CD4-positive, CD25-positive, alpha-beta regulatory T cell (primary cell): ENCODE results near the gene TTC7B. TPM values are rescaled to one million over a fixed set of nuclear protein-coding genes. Genes with fewer than 3 reads are reported as not detected.

Experiments used
- ATAC-seq, 2 donors: fragments of 150-1000 bp; cut with Tn5 transposase; one replicate each; pipeline ENCODE4 v1.10.0; 2021; ENCODE audit warnings: low read depth in 2 of 2, moderate number of reproducible peaks in 2 of 2, moderate library complexity in 1 of 2
- DNase-seq, 3 donors: peaks; one replicate each; pipeline versions ENCODE4 v3.0.0 to v3.0.0-alpha.2; 2012 to 2022; ENCODE audit warnings: mixed read lengths in 1 of 3
- H3K27ac ChIP-seq: one replicate; pipeline ENCODE4 v1.7.0; 2013; ENCODE audit warnings: mild to moderate bottlenecking, low read length; ENCODE audit not compliant: insufficient read depth, poor library complexity, severe bottlenecking
- H3K27me3 ChIP-seq: one replicate; pipeline ENCODE4 v1.7.0; 2013; ENCODE audit warnings: low read length; ENCODE audit not compliant: control insufficient read depth, insufficient read depth
- H3K36me3 ChIP-seq: one replicate; pipeline ENCODE4 v1.7.0; 2013; ENCODE audit warnings: mild to moderate bottlenecking, low read length, moderate library complexity; ENCODE audit not compliant: control insufficient read depth, insufficient read depth
- H3K4me1 ChIP-seq: 2 replicates; pipeline ENCODE4 v1.7.0; 2013; ENCODE audit warnings: mild to moderate bottlenecking, low read length; ENCODE audit not compliant: insufficient read depth, control insufficient read depth, poor library complexity, severe bottlenecking
- H3K4me3 ChIP-seq: one replicate; pipeline ENCODE4 v1.7.0; 2013; ENCODE audit warnings: low read depth, mild to moderate bottlenecking, low read length, moderate library complexity
- H3K9me3 ChIP-seq, 2 experiments: 1 replicate in 1 of 2; 2 replicates in 1 of 2; pipeline ENCODE4 v1.7.0; 2013; ENCODE audit warnings: low read length in 2 of 2, mild to moderate bottlenecking in 1 of 2, moderate library complexity in 1 of 2; ENCODE audit not compliant: control insufficient read depth in 2 of 2
- H3K27ac Mint-ChIP-seq, 3 donors: one replicate each; pipeline ENCODE4 v1.8.0; 2020 to 2022; ENCODE audit warnings: mild to moderate bottlenecking in 3 of 3, mixed read lengths in 3 of 3, moderate library complexity in 2 of 3
- H3K27me3 Mint-ChIP-seq: one replicate; pipeline ENCODE4 v1.8.0; 2022; ENCODE audit warnings: mild to moderate bottlenecking, mixed read lengths
- H3K36me3 Mint-ChIP-seq: one replicate; pipeline ENCODE4 v1.8.0; 2020; ENCODE audit warnings: mixed read lengths
- H3K4me1 Mint-ChIP-seq, 4 donors: one replicate each; pipeline ENCODE4 v1.8.0; 2020 to 2022; ENCODE audit warnings: mixed read lengths in 4 of 4, mild to moderate bottlenecking in 1 of 4
- H3K4me3 Mint-ChIP-seq, 4 donors: one replicate each; pipeline ENCODE4 v1.8.0; 2020 to 2022; ENCODE audit warnings: mild to moderate bottlenecking in 4 of 4, mixed read lengths in 4 of 4, moderate library complexity in 3 of 4
- H3K9me3 Mint-ChIP-seq, 7 donors: one replicate each; pipeline ENCODE4 v1.8.0; 2020 to 2022; ENCODE audit warnings: mixed read lengths in 7 of 7, mild to moderate bottlenecking in 3 of 7, moderate library complexity in 2 of 7
- polyA plus RNA-seq, 4 donors: library from polyadenylated mRNA; unstranded; fragments of 300-500 nt; fragmentation: Illumina TruSeq; gene quantifications; one replicate each; pipeline ENCODE4 v1.2.3, GENCODE V29; 2021
- total RNA-seq: library from RNA; stranded (reverse); gene quantifications from one replicate; pipeline ENCODE4 v1.2.3, GENCODE V29; 2022

The TTC7B gene
- total and polyA plus RNA-seq, 5 donors from 2014 or later, result 0.88 to 7.8 (median 1.0) TPM

DNA sequence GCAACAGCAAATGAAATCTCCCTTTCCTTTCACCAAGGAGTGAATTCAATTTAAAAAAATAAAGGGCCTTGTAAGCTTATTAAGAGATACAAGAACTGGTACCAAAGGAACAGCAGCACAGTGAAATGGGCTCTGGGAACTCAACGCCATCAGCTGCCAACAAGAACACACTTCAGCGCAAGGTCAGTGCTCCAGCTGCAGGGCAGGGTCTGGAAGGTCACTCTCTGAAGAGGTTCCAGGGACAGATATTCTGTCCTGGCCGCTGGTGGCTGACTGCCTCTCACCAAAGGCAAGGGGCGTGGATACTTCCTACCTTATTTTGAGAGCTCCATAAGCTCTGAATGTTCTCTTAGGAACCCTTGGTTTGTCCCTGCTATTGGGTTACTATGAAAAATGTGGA is 232.8 kb downstream of the TTC7B start:
- Histone ChIP-seq H3K36me3 (no peaks in the 10 kb centered on the region), H3K27ac (no peak overlapping the region), H3K4me1 (no peaks in the 10 kb centered on the region), H3K4me3 (no peak overlapping the region), H3K9me3 (no peaks in the 10 kb centered on the region), H3K27me3 (no peaks in the 10 kb centered on the region)
- Mint-ChIP-seq H3K27ac (no peak overlapping the region), H3K4me1 (no peaks in the 10 kb centered on the region), H3K36me3 (no peaks in the 10 kb centered on the region), H3K4me3 (no peak overlapping the region), H3K27me3 (no peaks in the 10 kb centered on the region), H3K9me3 (no peaks in the 10 kb centered on the region)
- DNase-seq (no peak), ATAC-seq (no peak)

DNA sequence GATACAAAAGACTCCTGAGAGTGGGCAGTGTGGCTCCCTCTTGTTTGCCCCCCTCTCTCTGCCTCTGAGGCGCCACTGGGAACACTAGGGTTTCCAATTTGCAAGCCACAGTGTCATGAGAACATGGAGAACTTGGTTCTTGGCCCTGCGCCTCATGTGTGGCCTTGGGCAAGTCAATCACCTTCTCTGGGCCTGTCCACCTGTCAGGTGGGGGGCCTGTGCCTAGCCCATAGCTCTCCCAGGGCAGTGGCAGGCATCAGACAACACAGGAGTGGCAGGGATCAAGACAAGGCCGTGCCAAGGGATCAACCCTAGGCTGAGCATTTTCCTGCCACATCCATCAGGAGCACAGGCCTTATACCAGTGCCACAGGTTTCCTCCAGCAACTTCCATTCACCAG is 234.1 kb downstream of the TTC7B start:
- H3K27ac ChIP-seq, result no peak overlapping the region
- no peaks in the 10 kb centered on the region for H3K4me1 ChIP-seq
- Mint-ChIP-seq H3K27me3 (no peaks in the 10 kb centered on the region), H3K27ac (no peak overlapping the region), H3K4me1 (no peaks in the 10 kb centered on the region), H3K36me3 (no peaks in the 10 kb centered on the region), H3K9me3 (no peaks in the 10 kb centered on the region), H3K4me3 (no peak overlapping the region)
- DNase-seq, result no peak
- H3K4me3 ChIP-seq, result no peak overlapping the region
- H3K27me3 ChIP-seq, result no peaks in the 10 kb centered on the region
- H3K36me3 ChIP-seq, result no peaks in the 10 kb centered on the region
- no peaks in the 10 kb centered on the region for H3K9me3 ChIP-seq
- no peak for ATAC-seq

DNA sequence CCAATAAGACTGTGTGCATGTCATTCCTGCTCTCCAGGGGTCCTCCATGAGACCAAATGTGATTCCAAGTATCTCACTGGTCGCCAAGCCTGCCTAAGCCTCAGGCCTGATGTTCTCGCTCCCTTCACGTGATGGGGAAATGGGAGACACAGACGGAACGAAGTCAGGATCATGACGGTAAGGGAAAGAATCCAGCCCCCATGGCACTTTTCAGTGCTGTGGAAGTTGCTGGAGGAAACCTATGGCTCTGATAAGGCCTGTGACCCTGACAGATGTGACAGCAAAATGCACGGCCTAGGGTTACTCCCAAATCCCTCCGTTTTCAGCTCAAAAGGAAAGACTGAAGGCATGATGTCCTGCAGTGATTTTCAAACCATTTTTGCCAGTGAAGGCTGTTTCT is 234.5 kb downstream of the TTC7B start:
- H3K27me3 Mint-ChIP-seq, result no peaks in the 10 kb centered on the region
- ATAC-seq (no peak), DNase-seq (no peak)
- Histone ChIP-seq H3K9me3 (no peaks in the 10 kb centered on the region), H3K27me3 (no peaks in the 10 kb centered on the region), H3K4me3 (no peak overlapping the region), H3K4me1 (no peaks in the 10 kb centered on the region), H3K36me3 (no peaks in the 10 kb centered on the region), H3K27ac (no peak overlapping the region)
- no peaks in the 10 kb centered on the region for H3K9me3 Mint-ChIP-seq
- no peaks in the 10 kb centered on the region for H3K4me1 Mint-ChIP-seq
- H3K4me3 Mint-ChIP-seq, result no peak overlapping the region
- H3K27ac Mint-ChIP-seq, result no peak overlapping the region
- no peaks in the 10 kb centered on the region for H3K36me3 Mint-ChIP-seq

DNA sequence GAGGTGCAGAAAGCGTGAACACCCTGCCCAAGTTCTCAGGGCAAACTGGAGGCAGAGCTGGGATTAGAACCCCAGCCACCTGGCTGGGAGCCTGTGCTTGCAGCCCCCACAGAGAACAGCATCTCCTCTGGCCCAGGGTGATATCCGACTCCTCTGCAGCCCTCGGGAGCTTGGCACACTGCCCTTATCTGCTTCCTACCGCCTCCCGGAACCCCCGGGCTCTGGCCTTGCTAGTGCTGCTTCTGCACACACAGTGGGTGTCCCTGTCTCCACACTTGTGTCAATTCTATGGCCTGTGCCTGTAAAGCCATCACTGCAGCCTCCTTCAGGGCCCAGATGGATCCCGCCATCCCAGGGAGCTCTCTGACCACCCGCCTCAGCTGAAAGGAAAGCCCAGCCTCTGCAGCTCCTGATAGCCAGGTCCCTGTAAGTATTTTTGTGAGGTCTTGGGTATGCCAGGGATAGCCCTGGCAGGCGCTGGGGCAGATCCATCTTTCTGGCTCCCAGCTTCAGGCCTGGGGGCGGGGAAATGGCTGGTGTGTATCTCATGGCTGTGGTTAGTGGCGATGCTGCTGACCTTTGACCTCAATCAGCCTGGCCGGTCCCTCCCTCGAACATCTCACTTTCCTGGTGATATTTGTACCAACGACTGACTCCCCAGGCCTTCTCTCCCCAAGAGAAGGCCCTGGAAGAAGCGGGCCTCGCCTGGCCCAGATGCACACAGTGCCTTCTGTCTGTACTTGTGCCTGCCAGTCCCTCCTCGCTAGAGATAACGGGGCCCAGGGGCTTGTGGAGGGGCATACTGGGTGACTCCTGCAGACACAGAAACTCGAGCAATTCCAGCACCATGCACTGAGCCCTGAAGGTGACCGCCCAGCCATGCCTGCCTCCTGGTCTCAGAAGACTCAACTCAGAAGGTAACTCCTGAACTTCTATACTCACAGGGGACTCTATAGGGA is 235.6 kb downstream of the TTC7B start:
- Histone ChIP-seq H3K27me3 (no peaks in the 10 kb centered on the region), H3K9me3 (no peaks in the 10 kb centered on the region), H3K27ac (no peak overlapping the region), H3K36me3 (no peaks in the 10 kb centered on the region), H3K4me1 (no peaks in the 10 kb centered on the region), H3K4me3 (no peak overlapping the region)
- no peaks in the 10 kb centered on the region for H3K36me3 Mint-ChIP-seq
- ATAC-seq (no peak), DNase-seq (no peak)
- H3K4me3 Mint-ChIP-seq, result no peak overlapping the region
- no peaks in the 10 kb centered on the region for H3K9me3 Mint-ChIP-seq
- H3K27me3 Mint-ChIP-seq, result no peaks in the 10 kb centered on the region
- H3K27ac Mint-ChIP-seq, result no peak overlapping the region
- no peaks in the 10 kb centered on the region for H3K4me1 Mint-ChIP-seq

DNA sequence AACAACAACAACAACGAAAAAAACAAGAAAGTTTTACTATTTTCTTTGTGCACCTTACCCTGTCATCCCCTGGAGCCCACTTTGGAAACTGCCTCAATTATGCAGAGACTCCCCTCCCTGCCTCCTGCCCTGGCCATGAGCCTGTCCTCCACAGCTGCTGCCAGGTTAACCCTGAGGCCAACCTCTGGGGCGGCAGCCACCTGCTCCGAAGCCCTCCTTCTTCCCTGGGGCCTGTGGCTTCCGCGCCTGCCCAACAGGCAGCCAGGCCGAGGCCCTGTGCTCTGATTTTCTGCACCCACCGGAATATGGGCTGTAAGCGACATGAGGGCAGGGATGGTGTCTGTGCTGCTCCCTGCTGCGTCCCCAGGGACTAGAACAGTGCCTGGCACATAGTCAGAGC is 236.4 kb downstream of the TTC7B start:
- Histone ChIP-seq H3K9me3 (no peaks in the 10 kb centered on the region), H3K27me3 (no peaks in the 10 kb centered on the region), H3K4me1 (no peaks in the 10 kb centered on the region), H3K4me3 (no peak overlapping the region), H3K36me3 (no peaks in the 10 kb centered on the region), H3K27ac (no peak overlapping the region)
- H3K27me3 Mint-ChIP-seq, result no peaks in the 10 kb centered on the region
- no peak for DNase-seq
- H3K9me3 Mint-ChIP-seq, result no peaks in the 10 kb centered on the region
- no peak for ATAC-seq
- no peaks in the 10 kb centered on the region for H3K36me3 Mint-ChIP-seq
- no peak overlapping the region for H3K27ac Mint-ChIP-seq
- no peak overlapping the region for H3K4me3 Mint-ChIP-seq
- no peaks in the 10 kb centered on the region for H3K4me1 Mint-ChIP-seq

DNA sequence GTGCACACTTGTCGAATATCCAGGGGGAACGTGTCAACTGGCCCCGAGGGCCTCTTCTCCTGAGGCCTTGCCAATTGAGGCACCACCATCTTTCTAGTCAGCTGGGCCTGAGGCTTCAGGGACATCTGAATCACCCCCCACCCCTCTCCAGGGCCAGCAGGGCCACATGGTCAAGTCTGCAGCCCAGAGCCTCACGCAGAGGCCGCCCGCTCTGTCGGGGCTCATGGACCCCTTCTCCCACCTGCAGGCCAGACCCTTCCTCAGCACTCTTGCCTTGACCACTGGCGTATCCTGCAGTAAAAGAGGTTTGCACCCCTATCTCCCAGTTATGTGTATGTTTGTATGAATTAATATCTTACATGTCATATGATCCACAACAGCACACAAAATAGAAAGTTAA is 237.1 kb downstream of the TTC7B start:
- no peaks in the 10 kb centered on the region for H3K9me3 ChIP-seq
- H3K9me3 Mint-ChIP-seq, result no peaks in the 10 kb centered on the region
- ATAC-seq (no peak), DNase-seq (no peak)
- H3K36me3 Mint-ChIP-seq, result no peaks in the 10 kb centered on the region
- H3K4me1 ChIP-seq, result no peaks in the 10 kb centered on the region
- H3K36me3 ChIP-seq, result no peaks in the 10 kb centered on the region
- H3K4me3 Mint-ChIP-seq, result no peak overlapping the region
- no peak overlapping the region for H3K27ac ChIP-seq
- no peaks in the 10 kb centered on the region for H3K4me1 Mint-ChIP-seq
- H3K27ac Mint-ChIP-seq, result no peak overlapping the region
- H3K27me3 ChIP-seq, result no peaks in the 10 kb centered on the region
- H3K27me3 Mint-ChIP-seq, result no peaks in the 10 kb centered on the region
- no peak overlapping the region for H3K4me3 ChIP-seq

DNA sequence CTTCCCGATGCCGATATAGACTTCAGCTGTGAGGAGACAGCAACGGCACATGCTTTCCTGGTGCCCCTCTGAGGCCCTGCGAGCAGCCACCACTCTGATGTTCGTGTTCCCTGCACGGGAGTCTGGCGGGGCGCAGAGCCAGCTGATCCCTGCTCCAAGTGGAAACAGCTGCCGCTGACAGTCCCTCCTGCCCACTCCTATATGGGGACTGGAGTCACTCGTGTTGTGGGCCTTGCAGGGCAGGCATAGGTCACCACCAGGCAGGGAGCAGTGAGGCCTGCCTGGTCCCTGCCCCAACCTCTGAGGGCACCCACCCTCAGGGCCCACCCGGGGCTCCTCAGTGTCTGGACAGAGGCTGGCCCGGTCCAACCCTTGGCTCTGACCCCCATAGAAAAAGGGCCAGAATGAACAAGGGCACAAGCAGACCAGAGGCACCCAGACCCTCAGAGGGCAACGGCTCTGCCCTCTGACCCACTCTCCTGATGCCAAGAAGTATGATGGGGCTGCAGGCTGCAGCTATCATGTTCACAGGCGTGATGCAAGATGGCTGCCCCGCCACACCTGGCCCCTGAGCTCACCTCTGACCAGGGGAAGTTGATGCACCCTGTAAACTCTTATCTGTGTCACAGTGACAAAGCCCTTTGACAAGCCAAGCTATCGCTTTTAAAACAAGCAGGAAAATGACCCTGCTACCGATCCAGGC is 237.8 kb downstream of the TTC7B start:
- Histone ChIP-seq H3K27me3 (no peaks in the 10 kb centered on the region), H3K27ac (no peak overlapping the region), H3K4me3 (no peak overlapping the region), H3K4me1 (no peaks in the 10 kb centered on the region), H3K36me3 (no peaks in the 10 kb centered on the region), H3K9me3 (no peaks in the 10 kb centered on the region)
- ATAC-seq (no peak), DNase-seq (no peak)
- Mint-ChIP-seq H3K36me3 (no peaks in the 10 kb centered on the region), H3K9me3 (no peaks in the 10 kb centered on the region), H3K27me3 (no peaks in the 10 kb centered on the region), H3K4me3 (no peak overlapping the region), H3K4me1 (no peaks in the 10 kb centered on the region), H3K27ac (no peak overlapping the region)
